SK-N-SH (cell line): Measurements from ENCODE around the gene IDH3A. TPM values are rescaled to one million over a fixed set of nuclear protein-coding genes. Genes with fewer than 3 reads are reported as not detected.

Source experiments
- CTCF ChIA-PET: fragments of 300-600, 350-600 bp; formaldehyde crosslinking; extraction: SDS; loops from one replicate; lab custom pipeline; 2021; lab: Yijun Ruan, JAX
- POLR2A ChIA-PET: fragments of 350-600 bp; sonication (Branson Sonifier 250); formaldehyde crosslinking; extraction: SDS; loops from one replicate; lab custom pipeline; 2020; ENCODE audit warnings: antibody characterized with exemption, inconsistent platforms; lab: Yijun Ruan, JAX
- DNase-seq: peaks from one replicate; pipeline ENCODE4 v3.0.0; 2012
- H2AFZ ChIP-seq: fragments of 200-600 bp; sonication (generic); 2 replicates; pipeline ENCODE4 v1.8.1; 2016; ENCODE audit warnings: antibody characterized with exemption, mild to moderate bottlenecking, low read depth
- H3F3A ChIP-seq: fragments of 200-600 bp; sonication (generic); replicated peaks from 2 replicates; pipeline ENCODE3; 2016; ENCODE audit warnings: antibody characterized with exemption, mild to moderate bottlenecking; ENCODE audit not compliant: insufficient read depth
- H3K27ac ChIP-seq, 2 experiments: fragments of 200-500 bp in 1 of 2; fragments of 200-600 bp in 1 of 2; sonication (Bioruptor generic) in 1 of 2; sonication (generic), shearing (Covaris generic) in 1 of 2; 2 replicates each; pipeline versions ENCODE4 v1.5.1 to v1.6.1; 2014 to 2016; ENCODE audit warnings: low read depth in 2 of 2, inconsistent platforms in 1 of 2, low read length in 1 of 2, mild to moderate bottlenecking in 1 of 2, mixed read lengths in 1 of 2
- H3K27me3 ChIP-seq: fragments of 200-600 bp; sonication (generic), shearing (Covaris generic); 2 replicates; pipeline ENCODE4 v1.6.1; 2016; ENCODE audit warnings: mixed run types; ENCODE audit not compliant: insufficient read depth
- H3K36me3 ChIP-seq, 2 experiments: fragments of 200-500 bp in 1 of 2; fragments of 200-600 bp in 1 of 2; sonication (Bioruptor generic) in 1 of 2; sonication (generic) in 1 of 2; replicated peaks in 1 of 2; 2 replicates each; pipeline versions ENCODE3 to v1.5.1; 2014 to 2016; ENCODE audit warnings: low read length in 1 of 2, mild to moderate bottlenecking in 1 of 2; ENCODE audit not compliant: insufficient read depth in 2 of 2, control insufficient read depth in 1 of 2
- H3K4me1 ChIP-seq, 2 experiments: fragments of 200-500 bp in 1 of 2; fragments of 200-600 bp in 1 of 2; sonication (Bioruptor generic) in 1 of 2; sonication (generic), shearing (Covaris generic) in 1 of 2; 2 replicates each; pipeline versions ENCODE4 v1.5.1 to v1.6.1; 2014 to 2016; ENCODE audit warnings: low read depth in 1 of 2, low read length in 1 of 2, mixed run types in 1 of 2; ENCODE audit not compliant: insufficient read depth in 2 of 2, control insufficient read depth in 1 of 2
- H3K4me2 ChIP-seq: fragments of 200-600 bp; sonication (generic), shearing (Covaris generic); 2 replicates; pipeline ENCODE4 v1.6.1; 2017; ENCODE audit warnings: mixed run types
- H3K4me3 ChIP-seq, 2 experiments: fragments of 200-500 bp in 1 of 2; fragments of 200-600 bp in 1 of 2; sonication (Bioruptor generic) in 1 of 2; sonication (generic), shearing (Covaris generic) in 1 of 2; 2 replicates each; pipeline versions ENCODE4 v1.5.1 to v1.8.1; 2014 to 2016; ENCODE audit warnings: low read depth in 2 of 2, inconsistent platforms in 1 of 2, low read length in 1 of 2, mild to moderate bottlenecking in 1 of 2, mixed read lengths in 1 of 2, moderate library complexity in 1 of 2
- H3K79me2 ChIP-seq: fragments of 200-600 bp; sonication (generic); 2 replicates; pipeline ENCODE4 v1.8.1; 2017; ENCODE audit warnings: mild to moderate bottlenecking; ENCODE audit not compliant: insufficient read depth
- H3K9ac ChIP-seq: fragments of 200-600 bp; sonication (generic); 2 replicates; pipeline ENCODE4 v1.6.1; 2017; ENCODE audit warnings: mixed run types
- H3K9me2 ChIP-seq: fragments of 200-600 bp; sonication (generic); 2 replicates; pipeline ENCODE4 v1.6.1; 2017; ENCODE audit warnings: mixed run types
- H3K9me3 ChIP-seq: fragments of 200-600 bp; sonication (generic); 2 replicates; pipeline ENCODE4 v1.6.1; 2017; ENCODE audit warnings: mixed run types, mild to moderate bottlenecking, moderate library complexity
- H4K20me1 ChIP-seq: fragments of 200-600 bp; sonication (generic); 2 replicates; pipeline ENCODE4 v1.6.1; 2017; ENCODE audit warnings: mild to moderate bottlenecking, mixed run types; ENCODE audit not compliant: insufficient read depth
- ELF1 ChIP-seq: IDR thresholded peaks from 2 replicates; pipeline ENCODE4 v1.4.0; 2012
- FOXJ3 ChIP-seq: sonication (generic); formaldehyde crosslinking; IDR thresholded peaks from 2 replicates; pipeline ENCODE4 v1.5.1; 2020; ENCODE audit warnings: mild to moderate bottlenecking, missing genetic modification reagents
- GABPA ChIP-seq: IDR thresholded peaks from 2 replicates; pipeline ENCODE4 v1.4.0; 2012; ENCODE audit warnings: low read depth, mild to moderate bottlenecking
- GATA2 ChIP-seq: sonication (generic); formaldehyde crosslinking; IDR thresholded peaks from 2 replicates; pipeline ENCODE4 v1.5.0; 2020; ENCODE audit warnings: mild to moderate bottlenecking, missing genetic modification reagents
- IRF3 ChIP-seq: fragments of 150-350 bp; IDR thresholded peaks from 2 replicates; pipeline ENCODE4 v1.6.1; 2016; ENCODE audit warnings: mild to moderate bottlenecking, low read depth, low read length
- JUND ChIP-seq: IDR thresholded peaks from 2 replicates; pipeline ENCODE4 v1.4.0; 2012
- MAX ChIP-seq: IDR thresholded peaks from 2 replicates; pipeline ENCODE4 v1.4.0; 2012; ENCODE audit warnings: low read depth
- MXI1 ChIP-seq: IDR thresholded peaks from 2 replicates; pipeline ENCODE4 v1.6.1; 2012; ENCODE audit warnings: mild to moderate bottlenecking, low read depth, low read length, improper control_type of control experiment
- POLR2AphosphoS5 ChIP-seq: IDR thresholded peaks from 2 replicates; pipeline ENCODE4 v1.6.1; 2012; ENCODE audit warnings: low read depth, low read length
- RAD21 ChIP-seq: IDR thresholded peaks from 2 replicates; pipeline ENCODE4 v1.6.1; 2012; ENCODE audit warnings: mild to moderate bottlenecking, low read length
- RCOR1 ChIP-seq: fragments of 150-350 bp; IDR thresholded peaks from 2 replicates; pipeline ENCODE4 v1.6.1; 2017; ENCODE audit warnings: antibody characterized with exemption, low read length
- RFX5 ChIP-seq: IDR thresholded peaks from 2 replicates; pipeline ENCODE4 v1.6.1; 2012; ENCODE audit warnings: mild to moderate bottlenecking, improper control_type of control experiment, low read length
- TCF12 ChIP-seq: IDR thresholded peaks from 2 replicates; pipeline ENCODE4 v1.4.0; 2012
- TEAD4 ChIP-seq: IDR thresholded peaks from 2 replicates; pipeline ENCODE4 v1.4.0; 2012; ENCODE audit warnings: mild to moderate bottlenecking, borderline replicate concordance; ENCODE audit not compliant: insufficient read depth
- USF1 ChIP-seq: IDR thresholded peaks from 2 replicates; pipeline ENCODE4 v1.4.0; 2012; ENCODE audit warnings: low read depth, borderline replicate concordance
- YY1 ChIP-seq: IDR thresholded peaks from 2 replicates; pipeline ENCODE4 v1.4.0; 2012; ENCODE audit warnings: low read depth, mild to moderate bottlenecking
- ZBTB33 ChIP-seq: IDR thresholded peaks from 2 replicates; pipeline ENCODE4 v1.4.0; 2012; ENCODE audit warnings: low read depth, borderline replicate concordance
- WGBS: methylation state at CpG from one replicate; pipeline ENCODE4 v1.1.6; 2017; ENCODE audit warnings: low lambda C conversion rate; 5-methylcytosine and 5-hydroxymethylcytosine counted together
- polyA plus RNA-seq, 3 experiments: library from polyadenylated mRNA; depleted of rRNA; stranded (reverse); fragments of >200 nt; gene quantifications; 2 replicates each; pipeline ENCODE4 v1.2.3, GENCODE V29; 2012

IDH3A gene
- polyA plus RNA-seq, 1 of the 3 experiments (the other 2 are of a cell fraction) = 33.2 TPM

GRCh38 chr15:78107471-78107870 is 41.7 kb upstream of the IDH3A start:
- WGBS = 92% methylated on average over 8 of the region's 8 CpGs
- Histone ChIP-seq H3K27ac (no peak overlapping the region), H2AFZ (no peak overlapping the region), H4K20me1 (no peaks in the 10 kb centered on the region), H3K36me3 (no peaks in the 10 kb centered on the region), H3K4me1 (no peaks in the 10 kb centered on the region; a peak in 1 of 4 replicates), H3K9me2 (no peaks in the 10 kb centered on the region), H3K4me3 (no peak overlapping the region), H3K9me3 (no peaks in the 10 kb centered on the region), H3K79me2 (no peaks in the 10 kb centered on the region), H3K4me2 (no peak overlapping the region), H3K9ac (no peak overlapping the region), H3F3A (no peaks in the 10 kb centered on the region), H3K27me3 (no peaks in the 10 kb centered on the region)
- TF ChIP-seq POLR2AphosphoS5 (no peak), ELF1 (no peak), TCF12 (no peak), IRF3 (no peak), FOXJ3 (CRISPR knock-in tag) (no peak), RAD21 (no peak), MXI1 (no peak), GABPA (no peak), RFX5 (no peak), ZBTB33 (no peak), GATA2 (CRISPR knock-in tag) (no peak), TEAD4 (no peak), JUND (no peak), YY1 (no peak), USF1 (no peak), RCOR1 (no peak), MAX (no peak)
- no peak for DNase-seq
- CTCF ChIA-PET = interaction anchor here (0.7 to 9.3 kb wide), 40 partner anchors 8 to 206 kb away, joined by 3 to 175 read pairs (median 10); partner anchors contain the start of genes ACSBG1, CIB2 and SH2D7
- POLR2A ChIA-PET = interaction anchor here (1.4 kb wide), 1 partner anchor 109 kb away, joined by 4 read pairs; no protein-coding TSS in a partner anchor
